HG02870 (cell line): ENCODE data around the gene MYO9B.
"Not testable (repeated sequence)": the region's sequence is repeated elsewhere in the genome, so short reads cannot be mapped to it uniquely, and the experiment has no call there.

ENCODE experiments used
- ATAC-seq: cut with Tn5 transposase; IDR thresholded peaks from one replicate; pipeline ENCODE4 v1.9.1; 2021; ENCODE audit warnings: mild to moderate bottlenecking, moderate library complexity; ENCODE audit not compliant: unreplicated experiment

MYO9B gene

DNA sequence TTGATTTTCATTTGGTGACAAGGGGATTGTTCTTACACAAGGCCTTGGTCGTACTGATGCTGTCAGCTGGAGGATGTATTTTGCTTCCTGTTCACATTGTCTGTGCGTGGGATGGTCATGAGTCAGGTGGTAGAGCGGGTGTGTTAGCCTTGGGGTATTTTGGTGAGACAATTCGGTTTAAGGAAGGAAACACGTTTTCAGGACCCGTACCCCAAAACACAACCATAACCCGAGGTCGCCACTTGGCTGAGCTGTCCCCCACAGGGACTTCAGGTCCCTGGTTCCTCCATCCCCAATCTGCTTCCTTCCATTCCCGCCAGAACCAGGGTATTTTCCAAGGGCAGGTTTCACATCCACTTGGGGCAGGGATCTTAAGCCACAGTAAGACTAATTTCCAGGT, 15.0 kb downstream of the MYO9B start:
- no peak for ATAC-seq

DNA sequence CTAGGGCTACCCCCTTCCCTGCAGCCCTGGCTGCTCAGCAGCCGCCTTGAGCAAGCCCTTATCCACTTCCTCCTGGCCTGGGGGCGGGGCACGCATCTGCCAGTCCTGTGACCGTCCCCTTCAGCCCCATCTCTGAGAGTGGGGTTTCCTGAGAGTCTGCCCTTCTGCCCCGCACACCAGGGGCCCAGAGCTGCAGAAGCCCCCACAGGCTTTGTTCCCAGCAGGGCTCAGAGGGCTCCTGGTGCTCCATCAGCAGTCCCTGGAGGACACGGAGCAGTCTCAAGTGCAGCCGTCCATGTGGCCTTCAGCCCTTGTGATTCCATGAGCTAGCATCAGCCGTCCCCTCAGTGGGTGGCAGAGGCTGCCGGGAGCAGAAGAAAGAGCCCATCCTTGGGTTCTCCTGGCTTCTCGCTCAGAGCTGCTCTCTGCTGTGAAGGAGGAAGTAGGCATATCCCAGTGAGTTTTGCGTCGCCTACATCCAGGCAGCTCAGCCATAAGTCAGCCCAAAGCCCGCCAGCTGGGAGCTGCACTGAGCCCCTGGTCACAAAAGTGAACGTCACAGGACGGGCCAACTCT, 16.3 kb downstream of the MYO9B start:
- ATAC-seq: no peak

DNA sequence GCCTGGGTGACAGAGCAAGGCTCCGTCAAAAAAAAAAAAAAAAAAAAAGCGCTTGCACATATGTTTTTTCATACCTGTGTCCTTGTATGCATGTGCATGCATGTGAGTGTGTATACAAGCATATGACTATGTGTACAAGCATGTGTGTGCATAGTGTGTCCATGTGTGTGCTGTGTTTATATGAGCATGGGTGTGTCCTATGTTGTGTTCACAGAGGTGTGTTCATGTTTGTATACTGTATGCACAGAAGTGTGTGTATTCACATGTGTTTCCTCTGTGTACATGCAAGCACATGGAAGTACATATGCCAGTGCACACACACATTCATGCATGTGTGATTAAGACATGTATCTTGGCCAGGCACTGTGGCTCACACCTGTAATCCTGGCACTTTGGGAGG, 17.1 kb downstream of the MYO9B start:
- no peak for ATAC-seq

DNA sequence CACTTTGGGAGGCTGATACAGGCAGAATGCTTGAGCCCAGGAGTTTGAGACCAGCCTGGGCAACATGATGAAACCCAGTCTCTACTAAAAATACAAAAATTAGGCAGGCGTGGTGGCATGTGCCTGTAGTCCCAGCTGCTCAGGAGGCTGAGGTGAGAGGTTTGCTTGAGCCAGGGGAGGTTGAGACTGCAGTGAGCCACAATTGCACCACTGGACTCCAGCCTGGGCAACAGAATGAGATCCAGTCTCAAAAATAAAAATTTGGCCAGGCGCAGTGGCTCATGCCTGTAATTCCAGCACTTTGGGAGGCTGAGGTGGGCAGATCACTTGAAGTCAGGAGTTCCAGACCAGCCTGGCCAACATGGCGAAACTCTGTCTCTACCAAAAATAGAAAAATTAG, 19.1 kb downstream of the MYO9B start:
- not testable (repeated sequence) for ATAC-seq

DNA sequence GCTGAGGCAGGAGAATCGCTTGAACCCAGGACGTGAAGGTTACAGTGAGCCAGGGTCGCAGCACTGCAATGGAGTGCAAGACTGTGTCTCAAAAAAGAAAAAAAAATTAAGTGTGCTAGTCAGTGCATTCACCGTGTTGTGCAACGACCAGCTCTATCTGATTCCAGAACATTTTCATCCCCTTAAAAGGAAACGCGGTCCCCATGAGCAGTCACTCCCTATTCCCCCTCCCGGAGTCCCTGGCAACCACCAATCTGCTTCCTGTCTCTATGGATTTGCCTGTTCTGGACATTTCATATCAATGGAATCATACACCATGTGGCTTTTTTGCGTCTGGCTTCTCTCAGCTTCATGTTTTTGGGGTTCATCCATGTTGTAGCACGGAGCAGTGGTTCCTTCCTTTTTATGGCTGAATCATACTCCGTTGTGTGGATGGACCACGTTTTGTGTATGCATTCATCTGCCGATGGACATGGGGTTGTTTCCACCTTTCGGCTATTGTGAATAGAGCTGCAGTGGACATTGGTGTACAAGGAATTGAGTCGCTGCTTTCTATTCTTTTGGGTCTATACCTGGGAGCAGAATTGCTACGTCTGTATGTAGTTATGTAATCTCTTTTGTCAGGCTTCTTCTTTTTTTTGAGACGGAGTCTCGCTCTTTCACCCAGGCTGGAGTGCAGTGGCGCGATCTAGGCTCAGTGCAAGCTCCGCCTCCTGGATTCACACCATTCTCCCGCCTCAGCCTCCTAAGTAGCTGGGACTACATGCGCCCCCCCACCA, 19.8 kb downstream of the MYO9B start:
- ATAC-seq: no peak

DNA sequence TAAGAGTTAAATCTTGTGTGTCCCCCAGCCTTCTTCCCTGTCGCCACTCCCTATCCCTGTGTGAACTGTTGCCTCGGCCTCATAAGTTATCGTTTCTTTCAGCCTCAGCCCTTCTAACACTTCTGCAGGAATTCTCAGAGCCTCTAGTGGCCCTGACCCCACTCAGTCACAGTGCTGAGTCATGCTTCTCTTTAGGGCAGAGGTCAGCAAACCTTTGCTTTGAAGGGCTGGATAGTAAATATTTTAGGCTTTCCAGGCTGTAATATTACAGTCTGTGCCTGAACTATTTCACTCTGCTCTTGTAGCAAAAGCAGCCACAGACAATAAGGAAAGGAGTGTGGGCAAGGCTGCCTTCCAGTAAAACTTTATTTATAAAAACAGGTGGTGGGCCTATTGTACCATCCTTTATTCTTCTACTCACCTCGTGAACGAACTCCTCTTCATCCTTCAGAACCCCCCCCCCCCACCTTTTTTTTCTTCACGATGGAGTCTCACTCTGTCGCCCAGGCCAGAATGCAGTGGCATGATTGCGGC, 22.1 kb downstream of the MYO9B start:
- ATAC-seq: no peak

DNA sequence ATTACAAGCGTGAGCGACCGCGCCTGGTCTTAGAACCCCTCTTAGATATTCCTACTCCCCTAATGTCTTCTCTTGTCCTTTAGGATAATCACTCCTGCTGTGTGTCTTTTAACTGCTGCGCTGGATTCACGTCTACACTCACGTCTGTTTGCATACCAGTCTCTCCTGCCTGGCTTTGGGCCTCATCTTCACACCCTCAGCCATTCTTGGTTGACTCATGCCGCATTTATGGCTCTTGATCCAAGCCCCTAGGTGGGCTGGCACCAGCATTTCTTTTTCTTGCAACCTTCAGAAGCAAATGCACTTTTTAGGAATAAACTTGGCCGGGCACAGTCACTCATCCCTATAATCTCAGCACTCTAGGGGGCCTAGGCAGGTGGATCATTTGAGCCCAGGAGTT, 22.7 kb downstream of the MYO9B start:
- no peak for ATAC-seq

DNA sequence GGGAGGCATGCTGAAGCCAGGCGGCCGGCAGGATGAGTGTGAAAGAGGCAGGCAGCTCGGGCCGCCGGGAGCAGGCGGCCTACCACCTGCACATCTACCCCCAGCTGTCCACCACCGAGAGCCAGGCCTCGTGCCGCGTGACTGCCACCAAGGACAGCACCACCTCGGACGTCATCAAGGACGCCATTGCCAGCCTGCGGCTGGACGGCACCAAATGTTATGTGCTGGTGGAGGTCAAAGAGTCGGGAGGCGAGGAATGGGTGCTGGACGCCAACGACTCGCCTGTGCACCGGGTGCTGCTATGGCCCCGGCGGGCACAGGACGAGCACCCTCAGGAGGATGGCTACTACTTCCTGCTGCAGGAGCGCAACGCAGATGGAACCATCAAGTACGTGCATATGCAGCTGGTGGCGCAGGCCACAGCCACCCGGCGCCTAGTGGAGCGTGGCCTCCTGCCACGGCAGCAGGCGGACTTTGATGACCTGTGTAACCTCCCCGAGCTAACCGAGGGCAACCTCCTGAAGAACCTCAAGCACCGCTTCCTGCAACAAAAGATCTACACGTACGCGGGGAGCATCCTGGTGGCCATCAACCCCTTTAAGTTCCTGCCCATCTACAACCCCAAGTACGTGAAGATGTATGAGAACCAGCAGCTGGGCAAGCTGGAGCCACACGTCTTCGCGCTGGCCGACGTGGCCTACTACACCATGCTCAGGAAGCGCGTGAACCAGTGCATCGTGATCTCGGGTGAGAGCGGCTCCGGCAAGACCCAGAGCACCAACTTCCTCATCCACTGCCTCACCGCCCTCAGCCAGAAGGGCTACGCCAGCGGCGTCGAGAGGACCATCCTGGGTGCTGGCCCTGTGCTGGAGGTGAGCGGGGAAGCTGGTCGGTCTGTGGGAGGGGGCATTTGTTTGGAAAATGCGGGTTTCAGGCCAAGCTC, 26.4 kb downstream of the MYO9B start:
- no peak for ATAC-seq

DNA sequence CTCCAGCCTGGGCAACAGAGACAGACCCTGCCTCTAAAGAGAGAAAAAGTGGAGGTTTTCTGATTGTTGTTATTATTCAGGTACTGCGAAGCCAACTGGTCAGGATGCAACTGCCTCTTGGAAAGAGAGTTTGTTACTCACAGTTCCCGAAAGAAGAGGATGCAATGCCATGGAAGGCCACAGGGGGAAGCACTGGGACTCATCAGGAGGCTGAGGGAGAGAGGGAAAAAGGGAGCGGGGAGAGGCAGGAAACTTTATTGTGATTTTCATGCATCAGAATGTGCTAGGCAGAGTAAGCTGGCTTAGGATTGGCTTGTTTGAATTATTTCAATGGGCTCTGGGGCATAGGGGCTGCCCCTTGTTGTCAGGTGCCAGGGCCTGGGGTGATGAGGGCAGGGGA, 27.6 kb downstream of the MYO9B start:
- ATAC-seq: no peak

DNA sequence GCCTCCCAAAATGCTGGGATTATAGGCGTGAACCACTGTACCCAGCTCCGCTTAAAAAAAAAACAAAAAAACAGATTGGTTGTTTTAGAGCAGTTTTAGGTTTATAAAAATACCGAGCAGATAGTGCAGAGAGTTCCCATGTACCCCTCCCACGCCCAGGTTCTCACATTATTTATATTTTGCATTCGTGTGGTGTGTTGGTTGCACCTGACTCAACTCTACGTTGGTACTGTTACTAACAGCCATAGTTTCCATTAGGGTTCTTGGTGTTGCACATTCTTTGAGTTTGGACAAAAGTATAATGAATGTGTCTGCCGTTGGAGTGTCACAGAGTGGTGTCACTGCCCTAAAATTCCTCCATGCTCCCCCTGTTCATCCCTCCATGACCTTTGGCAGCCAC, 29.1 kb downstream of the MYO9B start:
- ATAC-seq: no peak

DNA sequence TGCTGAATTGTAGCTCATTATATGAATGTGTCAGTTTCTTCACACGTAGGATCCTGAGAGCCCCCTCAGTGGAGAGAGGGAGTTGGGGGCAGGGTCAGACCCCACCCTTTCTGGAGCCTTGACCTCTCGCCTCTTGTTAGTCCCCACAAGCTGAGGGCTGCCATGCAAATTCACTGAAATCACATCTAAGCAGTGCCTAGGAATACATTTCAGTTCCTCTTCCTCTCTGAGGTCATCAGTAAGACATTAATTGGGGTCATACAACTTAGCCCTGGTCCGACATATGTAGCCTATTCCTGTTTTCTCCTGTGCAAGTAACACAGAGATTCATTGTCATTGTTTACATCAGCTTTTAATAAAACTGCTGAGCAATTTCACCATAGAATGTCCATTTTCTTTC, 30.0 kb downstream of the MYO9B start:
- ATAC-seq: no peak

DNA sequence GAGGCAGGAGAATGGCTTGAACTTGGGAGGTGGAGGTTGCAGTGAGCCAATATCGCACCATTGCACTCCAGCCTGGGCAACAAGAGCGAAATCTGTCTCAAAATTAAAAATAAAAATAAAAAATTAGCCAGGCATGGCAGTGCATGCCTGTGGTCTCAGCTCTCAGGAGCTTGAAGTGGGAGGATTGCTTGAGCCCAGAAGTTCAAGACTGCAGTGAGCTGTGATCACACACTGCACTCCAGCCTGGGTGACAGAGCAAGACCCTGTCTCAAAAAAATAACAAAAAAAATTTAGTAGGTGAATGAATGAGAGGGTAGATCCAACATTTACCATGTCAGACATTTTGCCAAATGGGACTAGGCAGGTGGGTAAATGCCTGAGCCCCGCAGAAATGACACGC, 31.4 kb downstream of the MYO9B start:
- ATAC-seq: not testable (repeated sequence)

DNA sequence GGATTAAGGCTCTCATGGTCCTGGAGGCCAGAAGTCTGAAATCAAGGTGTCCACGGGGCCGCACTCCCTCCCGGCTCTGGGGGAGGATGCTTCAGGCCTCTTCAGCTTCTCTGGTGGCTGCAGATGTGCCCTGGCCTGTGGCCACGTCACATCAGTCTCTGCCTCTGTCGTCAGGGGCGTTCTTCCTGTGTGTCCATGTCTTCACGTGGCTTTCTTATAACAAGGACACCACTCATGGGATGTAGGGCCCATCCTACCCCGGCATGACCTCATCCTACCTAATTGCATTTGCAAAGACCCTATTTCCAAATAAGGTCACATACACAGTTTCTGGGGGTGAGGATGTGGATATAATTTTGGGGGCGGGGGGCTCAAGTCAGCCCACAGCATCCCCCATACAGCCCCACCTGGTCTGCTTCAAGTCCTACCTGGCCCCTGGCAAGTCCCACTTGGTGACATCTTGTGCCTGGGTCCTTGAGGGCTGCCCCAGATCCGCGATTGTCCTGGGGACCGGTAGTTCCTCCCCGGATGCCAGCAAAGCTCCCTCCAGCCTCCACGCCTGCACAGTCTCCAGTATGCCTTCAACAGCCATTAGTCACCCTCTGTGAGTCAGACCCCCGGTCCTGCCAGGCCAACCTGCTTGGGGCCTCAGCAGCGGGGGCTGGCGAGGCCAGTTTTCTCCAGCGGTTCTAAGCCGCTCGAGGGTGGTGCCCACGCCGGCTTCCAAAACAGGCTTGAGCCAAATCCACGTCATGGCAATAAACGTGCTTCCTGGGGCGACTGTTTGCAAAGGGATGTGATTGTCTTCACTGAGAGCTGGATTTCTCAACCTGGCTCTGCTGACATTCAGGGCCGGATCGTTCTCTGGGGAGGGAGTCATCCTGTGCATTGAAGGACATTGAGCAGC, 32.2 kb downstream of the MYO9B start:
- no peak for ATAC-seq

DNA sequence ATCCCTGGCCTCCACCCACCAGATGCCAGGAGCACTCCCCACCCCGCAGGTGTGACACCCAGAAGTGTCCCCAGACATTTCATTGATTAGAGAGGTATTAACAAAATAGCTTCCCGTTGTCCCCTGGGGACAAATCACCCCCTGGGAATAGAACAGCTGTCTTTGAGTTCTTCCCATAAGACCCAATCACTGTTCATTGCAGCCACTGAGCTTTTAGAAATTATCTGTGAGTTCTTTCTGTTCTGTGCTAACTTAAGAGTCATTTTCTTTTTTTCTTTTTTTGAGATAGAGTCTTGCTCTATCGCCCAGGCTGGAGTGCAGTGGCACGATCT, 32.8 kb downstream of the MYO9B start:
- ATAC-seq: no peak

DNA sequence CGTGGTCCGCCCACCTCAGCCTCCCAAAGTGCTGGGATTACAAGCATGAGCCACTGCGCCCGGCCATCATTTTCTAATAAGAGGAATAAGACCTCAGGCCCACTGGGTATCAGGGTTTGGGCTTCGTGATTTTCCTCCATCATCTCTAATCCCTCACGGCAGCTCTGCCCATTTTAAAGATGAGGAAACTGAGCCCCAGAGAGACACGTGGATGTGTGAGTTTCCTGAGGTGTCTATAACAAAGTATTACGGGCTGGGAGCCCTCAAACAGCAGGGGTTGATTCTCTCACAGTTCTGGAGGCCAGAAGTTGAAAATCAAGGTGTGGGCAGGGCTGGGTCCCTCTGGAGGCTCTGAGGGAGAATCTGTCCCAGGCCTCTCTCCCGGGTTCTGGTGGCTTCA, 33.7 kb downstream of the MYO9B start:
- no peak for ATAC-seq

DNA sequence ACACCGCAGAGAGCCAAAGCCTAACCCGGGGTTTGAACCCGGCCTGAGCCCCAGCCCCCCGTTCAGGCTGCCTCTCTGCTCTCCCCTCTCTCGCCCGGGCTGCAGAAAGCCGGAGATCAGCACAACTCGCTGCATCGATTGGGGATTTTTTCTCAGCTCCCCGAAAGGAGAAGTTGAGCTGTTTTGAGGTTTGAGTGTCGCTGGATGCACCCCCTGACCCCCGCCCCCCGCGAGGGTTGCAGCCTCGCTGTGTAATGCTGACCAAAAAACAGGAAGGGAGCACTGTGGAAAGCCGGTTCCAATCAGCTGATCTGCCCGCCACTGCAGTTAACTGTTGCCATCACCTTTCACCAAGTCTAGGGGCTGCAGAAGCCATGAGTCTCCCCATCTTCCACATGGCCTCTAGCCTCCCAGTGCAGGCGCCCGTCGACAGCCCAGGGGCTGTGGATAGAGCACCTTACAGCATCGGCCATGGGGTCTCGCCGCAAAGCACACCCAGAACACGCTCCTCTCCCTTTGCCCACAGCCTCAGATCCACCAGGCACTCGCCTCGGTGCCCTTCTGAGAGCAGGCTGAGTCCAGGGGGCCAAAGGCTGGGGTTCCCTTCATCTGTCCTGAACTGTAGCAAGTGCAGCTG, 34.5 kb downstream of the MYO9B start:
- no peak for ATAC-seq

DNA sequence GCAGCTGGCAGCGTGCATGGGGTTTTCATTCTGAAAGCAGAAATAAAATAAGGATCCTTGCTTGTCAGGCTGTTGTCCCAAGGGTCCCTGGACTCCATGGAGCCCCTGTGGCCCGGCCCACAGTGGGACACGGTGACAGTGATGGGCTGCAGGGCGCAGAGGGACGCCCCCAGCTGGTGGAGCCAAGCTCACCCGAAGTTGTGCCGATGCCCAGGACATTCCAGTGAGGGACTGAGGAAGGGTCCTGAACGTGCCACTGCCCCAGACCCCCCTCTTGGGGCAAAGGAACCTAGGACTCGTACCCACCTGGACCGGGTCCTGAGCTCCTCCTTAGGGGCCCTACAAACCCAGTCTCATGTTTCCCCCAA, 35.0 kb downstream of the MYO9B start:
- no peak for ATAC-seq

DNA sequence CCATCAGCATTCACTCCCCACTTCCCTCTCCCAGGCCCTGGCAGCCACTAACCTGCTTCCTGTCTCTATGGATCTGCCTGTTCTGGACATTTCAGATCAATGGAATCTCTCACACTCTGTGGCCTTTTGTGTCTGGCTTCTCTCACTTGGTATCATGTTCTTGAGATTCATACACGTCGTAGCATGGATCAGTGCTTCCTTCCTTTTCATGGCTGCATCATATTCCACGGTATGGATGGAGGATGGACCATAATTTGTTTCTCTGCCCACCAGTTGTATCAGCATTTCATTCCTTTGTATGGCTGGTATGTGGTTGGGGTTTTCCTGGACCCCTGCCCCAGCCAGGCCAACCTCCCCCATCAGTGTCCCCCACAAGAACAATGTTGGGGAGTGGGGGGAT, 36.2 kb downstream of the MYO9B start:
- no peak for ATAC-seq

DNA sequence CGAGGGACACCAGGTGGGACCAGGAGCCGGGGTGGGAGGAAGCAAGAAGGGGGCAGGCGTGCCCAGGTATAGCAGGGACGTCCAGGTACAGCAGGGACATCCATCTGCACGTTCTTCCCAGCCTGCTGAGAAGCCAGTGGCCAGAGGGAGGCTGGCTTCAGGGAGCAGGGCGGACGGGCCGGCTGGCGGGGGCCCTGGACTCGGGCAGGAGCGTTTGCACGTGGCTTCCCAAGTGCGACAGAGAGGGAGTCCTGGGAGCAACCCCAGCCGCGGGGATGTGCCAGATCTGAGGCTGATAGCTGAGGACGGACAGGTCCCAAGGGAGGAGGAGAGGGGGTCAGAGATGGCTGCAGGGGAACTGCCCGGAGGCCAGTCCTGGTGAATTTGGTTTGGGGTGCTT, 36.7 kb downstream of the MYO9B start:
- ATAC-seq: no peak

DNA sequence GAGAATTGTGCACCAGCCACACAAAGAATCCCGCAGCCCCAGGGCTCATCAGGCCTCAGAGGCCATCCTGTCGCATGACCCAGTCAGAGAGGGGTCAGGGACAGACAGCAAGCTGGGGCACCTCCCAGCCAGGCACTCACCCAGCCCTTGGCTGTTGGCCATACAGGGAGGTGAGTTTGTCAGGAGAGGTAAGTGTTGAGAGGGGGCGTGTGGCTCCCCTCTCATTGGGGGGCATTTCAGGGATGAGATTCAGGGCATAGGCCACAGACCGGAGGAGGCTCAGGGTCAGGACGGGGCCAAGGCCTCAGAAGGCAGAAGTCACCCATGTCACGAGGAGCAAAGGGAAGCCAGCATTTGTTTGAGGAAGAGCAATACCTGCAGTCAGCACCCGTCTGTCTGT, 37.1 kb downstream of the MYO9B start:
- ATAC-seq: no peak
